ENCODE measurements around the gene TECR. TPM values are rescaled to one million over a fixed set of nuclear protein-coding genes. Genes with fewer than 3 reads are reported as not detected.
A peak's percentile ranks its signal among the peaks of the same experiment; 100 is the strongest.

Gene TECR
- total and polyA plus RNA-seq, 2 of the 13 experiments (the other 11 are each of a cell fraction or from before 2014, with no cell fraction given), result 54.9 to 121 TPM

DNA sequence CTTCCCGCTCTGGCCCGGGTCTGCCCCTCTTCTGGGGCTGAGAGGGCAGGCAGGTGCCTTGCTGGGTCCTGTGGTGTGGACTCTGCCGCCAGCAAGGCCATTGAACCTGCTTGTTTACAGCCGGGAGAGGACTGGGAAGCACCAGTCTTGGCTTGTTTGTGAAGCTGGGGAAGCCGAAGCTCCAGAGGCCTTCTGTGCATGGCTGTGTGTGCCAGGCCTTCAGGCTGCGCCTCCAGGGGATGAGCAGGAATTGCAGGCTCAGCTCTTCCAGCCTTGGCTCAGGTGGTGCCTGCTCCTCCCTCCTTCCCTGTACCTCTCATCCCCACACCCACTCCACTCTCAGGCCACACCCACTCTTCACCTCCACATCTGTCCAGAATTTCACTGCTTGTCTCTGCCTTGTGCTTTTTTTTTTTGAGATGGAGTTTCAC lies 25.0 kb downstream of the TECR start (continued):
- TF ChIP-seq, protein P1, sequence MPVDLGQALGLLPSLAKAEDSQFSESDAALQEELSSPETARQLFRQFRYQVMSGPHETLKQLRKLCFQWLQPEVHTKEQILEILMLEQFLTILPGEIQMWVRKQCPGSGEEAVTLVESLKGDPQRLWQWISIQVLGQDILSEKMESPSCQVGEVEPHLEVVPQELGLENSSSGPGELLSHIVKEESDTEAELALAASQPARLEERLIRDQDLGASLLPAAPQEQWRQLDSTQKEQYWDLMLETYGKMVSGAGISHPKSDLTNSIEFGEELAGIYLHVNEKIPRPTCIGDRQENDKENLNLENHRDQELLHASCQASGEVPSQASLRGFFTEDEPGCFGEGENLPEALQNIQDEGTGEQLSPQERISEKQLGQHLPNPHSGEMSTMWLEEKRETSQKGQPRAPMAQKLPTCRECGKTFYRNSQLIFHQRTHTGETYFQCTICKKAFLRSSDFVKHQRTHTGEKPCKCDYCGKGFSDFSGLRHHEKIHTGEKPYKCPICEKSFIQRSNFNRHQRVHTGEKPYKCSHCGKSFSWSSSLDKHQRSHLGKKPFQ (CRISPR knock-in tag; IDR thresholded peaks at IDR 0.05; ENCODE audit: insufficient replicate concordance), result no peak
- TF ChIP-seq, protein P2, sequence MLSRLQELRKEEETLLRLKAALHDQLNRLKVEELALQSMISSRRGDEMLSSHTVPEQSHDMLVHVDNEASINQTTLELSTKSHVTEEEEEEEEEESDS (CRISPR knock-in tag; IDR thresholded peaks at IDR 0.05; ENCODE audit: borderline replicate concordance), result no peak
- TF ChIP-seq ZSCAN9 (CRISPR knock-in tag; IDR thresholded peaks at IDR 0.05; ENCODE audit: borderline replicate concordance) (no peak), ZSCAN21 (CRISPR knock-in tag; IDR thresholded peaks at IDR 0.05; ENCODE audit: borderline replicate concordance) (0 out of 2 replicates have a peak, but pooled peaks have one; percentile 52), TEAD2 (CRISPR knock-in tag; IDR thresholded peaks at IDR 0.05) (no peak), FOXO1 (CRISPR knock-in tag; IDR thresholded peaks at IDR 0.05) (peak; percentile 91), ZNF891 (CRISPR knock-in tag; IDR thresholded peaks at IDR 0.05) (no peak), STAG1 (CRISPR knock-in tag; IDR thresholded peaks at IDR 0.05) (peak; percentile 23; the same call in 1 of the 2 replicates), SOX6 (IDR thresholded peaks at IDR 0.05) (no peak), SOX6 (CRISPR knock-in tag; IDR thresholded peaks at IDR 0.05) (no peak; the same call in 1 of the 2 replicates), ZNF549 (CRISPR knock-in tag; IDR thresholded peaks at IDR 0.05) (no peak), ZNF644 (CRISPR knock-in tag; IDR thresholded peaks at IDR 0.05; ENCODE audit: low read depth) (no peak), ZNF274 (CRISPR knock-in tag; IDR thresholded peaks at IDR 0.05) (0 out of 2 replicates have a peak, but pooled peaks have one; percentile 41), HCFC1 (IDR thresholded peaks at IDR 0.05; ENCODE audit: low read depth, low read length) (no peak)
- TF ChIP-seq, protein P3, sequence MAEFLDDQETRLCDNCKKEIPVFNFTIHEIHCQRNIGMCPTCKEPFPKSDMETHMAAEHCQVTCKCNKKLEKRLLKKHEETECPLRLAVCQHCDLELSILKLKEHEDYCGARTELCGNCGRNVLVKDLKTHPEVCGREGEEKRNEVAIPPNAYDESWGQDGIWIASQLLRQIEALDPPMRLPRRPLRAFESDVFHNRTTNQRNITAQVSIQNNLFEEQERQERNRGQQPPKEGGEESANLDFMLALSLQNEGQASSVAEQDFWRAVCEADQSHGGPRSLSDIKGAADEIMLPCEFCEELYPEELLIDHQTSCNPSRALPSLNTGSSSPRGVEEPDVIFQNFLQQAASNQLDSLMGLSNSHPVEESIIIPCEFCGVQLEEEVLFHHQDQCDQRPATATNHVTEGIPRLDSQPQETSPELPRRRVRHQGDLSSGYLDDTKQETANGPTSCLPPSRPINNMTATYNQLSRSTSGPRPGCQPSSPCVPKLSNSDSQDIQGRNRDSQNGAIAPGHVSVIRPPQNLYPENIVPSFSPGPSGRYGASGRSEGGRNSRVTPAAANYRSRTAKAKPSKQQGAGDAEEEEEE (CRISPR knock-in tag; IDR thresholded peaks at IDR 0.05; ENCODE audit: borderline replicate concordance), result 0 out of 2 replicates have a peak, but pooled peaks have one; percentile 50
- TF ChIP-seq, protein P4, sequence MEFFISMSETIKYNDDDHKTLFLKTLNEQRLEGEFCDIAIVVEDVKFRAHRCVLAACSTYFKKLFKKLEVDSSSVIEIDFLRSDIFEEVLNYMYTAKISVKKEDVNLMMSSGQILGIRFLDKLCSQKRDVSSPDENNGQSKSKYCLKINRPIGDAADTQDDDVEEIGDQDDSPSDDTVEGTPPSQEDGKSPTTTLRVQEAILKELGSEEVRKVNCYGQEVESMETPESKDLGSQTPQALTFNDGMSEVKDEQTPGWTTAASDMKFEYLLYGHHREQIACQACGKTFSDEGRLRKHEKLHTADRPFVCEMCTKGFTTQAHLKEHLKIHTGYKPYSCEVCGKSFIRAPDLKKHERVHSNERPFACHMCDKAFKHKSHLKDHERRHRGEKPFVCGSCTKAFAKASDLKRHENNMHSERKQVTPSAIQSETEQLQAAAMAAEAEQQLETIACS (CRISPR knock-in tag; IDR thresholded peaks at IDR 0.05), result no peak
- TF ChIP-seq, protein P5, sequence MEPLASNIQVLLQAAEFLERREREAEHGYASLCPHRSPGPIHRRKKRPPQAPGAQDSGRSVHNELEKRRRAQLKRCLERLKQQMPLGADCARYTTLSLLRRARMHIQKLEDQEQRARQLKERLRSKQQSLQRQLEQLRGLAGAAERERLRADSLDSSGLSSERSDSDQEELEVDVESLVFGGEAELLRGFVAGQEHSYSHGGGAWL (CRISPR knock-in tag; IDR thresholded peaks at IDR 0.05), result no peak
- TF ChIP-seq, protein P6, sequence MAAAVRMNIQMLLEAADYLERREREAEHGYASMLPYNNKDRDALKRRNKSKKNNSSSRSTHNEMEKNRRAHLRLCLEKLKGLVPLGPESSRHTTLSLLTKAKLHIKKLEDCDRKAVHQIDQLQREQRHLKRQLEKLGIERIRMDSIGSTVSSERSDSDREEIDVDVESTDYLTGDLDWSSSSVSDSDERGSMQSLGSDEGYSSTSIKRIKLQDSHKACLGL (CRISPR knock-in tag; IDR thresholded peaks at IDR 0.05), result no peak
- TF ChIP-seq, protein P7, sequence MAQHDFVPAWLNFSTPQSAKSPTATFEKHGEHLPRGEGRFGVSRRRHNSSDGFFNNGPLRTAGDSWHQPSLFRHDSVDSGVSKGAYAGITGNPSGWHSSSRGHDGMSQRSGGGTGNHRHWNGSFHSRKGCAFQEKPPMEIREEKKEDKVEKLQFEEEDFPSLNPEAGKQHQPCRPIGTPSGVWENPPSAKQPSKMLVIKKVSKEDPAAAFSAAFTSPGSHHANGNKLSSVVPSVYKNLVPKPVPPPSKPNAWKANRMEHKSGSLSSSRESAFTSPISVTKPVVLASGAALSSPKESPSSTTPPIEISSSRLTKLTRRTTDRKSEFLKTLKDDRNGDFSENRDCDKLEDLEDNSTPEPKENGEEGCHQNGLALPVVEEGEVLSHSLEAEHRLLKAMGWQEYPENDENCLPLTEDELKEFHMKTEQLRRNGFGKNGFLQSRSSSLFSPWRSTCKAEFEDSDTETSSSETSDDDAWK (CRISPR knock-in tag; IDR thresholded peaks at IDR 0.05), result no peak
- TF ChIP-seq, protein P8, sequence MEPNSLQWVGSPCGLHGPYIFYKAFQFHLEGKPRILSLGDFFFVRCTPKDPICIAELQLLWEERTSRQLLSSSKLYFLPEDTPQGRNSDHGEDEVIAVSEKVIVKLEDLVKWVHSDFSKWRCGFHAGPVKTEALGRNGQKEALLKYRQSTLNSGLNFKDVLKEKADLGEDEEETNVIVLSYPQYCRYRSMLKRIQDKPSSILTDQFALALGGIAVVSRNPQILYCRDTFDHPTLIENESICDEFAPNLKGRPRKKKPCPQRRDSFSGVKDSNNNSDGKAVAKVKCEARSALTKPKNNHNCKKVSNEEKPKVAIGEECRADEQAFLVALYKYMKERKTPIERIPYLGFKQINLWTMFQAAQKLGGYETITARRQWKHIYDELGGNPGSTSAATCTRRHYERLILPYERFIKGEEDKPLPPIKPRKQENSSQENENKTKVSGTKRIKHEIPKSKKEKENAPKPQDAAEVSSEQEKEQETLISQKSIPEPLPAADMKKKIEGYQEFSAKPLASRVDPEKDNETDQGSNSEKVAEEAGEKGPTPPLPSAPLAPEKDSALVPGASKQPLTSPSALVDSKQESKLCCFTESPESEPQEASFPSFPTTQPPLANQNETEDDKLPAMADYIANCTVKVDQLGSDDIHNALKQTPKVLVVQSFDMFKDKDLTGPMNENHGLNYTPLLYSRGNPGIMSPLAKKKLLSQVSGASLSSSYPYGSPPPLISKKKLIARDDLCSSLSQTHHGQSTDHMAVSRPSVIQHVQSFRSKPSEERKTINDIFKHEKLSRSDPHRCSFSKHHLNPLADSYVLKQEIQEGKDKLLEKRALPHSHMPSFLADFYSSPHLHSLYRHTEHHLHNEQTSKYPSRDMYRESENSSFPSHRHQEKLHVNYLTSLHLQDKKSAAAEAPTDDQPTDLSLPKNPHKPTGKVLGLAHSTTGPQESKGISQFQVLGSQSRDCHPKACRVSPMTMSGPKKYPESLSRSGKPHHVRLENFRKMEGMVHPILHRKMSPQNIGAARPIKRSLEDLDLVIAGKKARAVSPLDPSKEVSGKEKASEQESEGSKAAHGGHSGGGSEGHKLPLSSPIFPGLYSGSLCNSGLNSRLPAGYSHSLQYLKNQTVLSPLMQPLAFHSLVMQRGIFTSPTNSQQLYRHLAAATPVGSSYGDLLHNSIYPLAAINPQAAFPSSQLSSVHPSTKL (CRISPR knock-in tag; IDR thresholded peaks at IDR 0.05), result peak; percentile 33; the same call in 1 of the 2 replicates
